Vagina (tissue), 2 donors: ENCODE results near the gene EVA1A.

ENCODE experiments used
- POLR2A ChIP-seq, 2 donors: fragments of 450-650 bp; IDR thresholded peaks; one replicate each; pipeline ENCODE4 v1.6.1; 2017; ENCODE audit warnings: antibody characterized with exemption in 2 of 2, mild to moderate bottlenecking in 2 of 2, moderate library complexity in 2 of 2
- POLR2AphosphoS5 ChIP-seq, 2 donors: sonication (generic); formaldehyde crosslinking; IDR thresholded peaks; one replicate each; pipeline ENCODE4 v1.9.0; 2017; ENCODE audit warnings: antibody characterized with exemption in 2 of 2, mild to moderate bottlenecking in 2 of 2, low read depth in 1 of 2; ENCODE audit not compliant: insufficient read depth in 1 of 2
- TF ChIP-seq, protein P1 (sequence below), 3 experiments: fragments of 450-650 bp in 2 of 3; fragments of 200-600 bp in 1 of 3; sonication (generic) in 1 of 3; IDR thresholded peaks; one replicate each; pipeline ENCODE4 v1.5.1; 2017 to 2019; ENCODE audit warnings: antibody characterized with exemption in 3 of 3, mild to moderate bottlenecking in 2 of 3, moderate library complexity in 2 of 3

DNA sequence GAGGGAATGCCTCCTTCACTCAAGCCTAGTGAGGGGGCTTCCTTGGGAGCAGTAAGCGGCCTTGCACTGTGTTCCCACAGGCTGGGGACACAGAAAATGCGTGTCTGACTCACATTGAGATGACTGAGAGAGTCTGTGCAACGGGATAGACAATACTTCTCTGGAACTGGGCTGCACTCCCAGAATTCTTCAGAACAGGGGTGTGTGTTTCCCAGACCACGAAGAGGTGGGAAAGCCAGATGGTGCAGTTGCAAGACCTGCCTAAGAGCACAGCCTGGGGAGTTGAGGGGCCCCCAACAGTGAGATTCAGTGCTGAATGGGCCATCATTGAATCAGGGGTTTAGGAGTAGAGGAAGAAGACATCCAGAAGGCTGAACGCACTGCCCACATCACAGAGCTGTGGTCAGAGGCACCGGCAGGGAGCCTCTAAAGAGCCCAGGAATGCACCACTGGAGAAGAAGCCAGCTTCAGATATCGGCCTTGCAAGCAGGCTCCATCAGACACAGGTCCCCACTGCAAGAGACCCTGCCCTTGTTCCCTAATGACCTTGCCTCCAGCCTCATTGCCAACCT lies 49.3 kb upstream of the EVA1A start:
- TF ChIP-seq, protein P1, sequence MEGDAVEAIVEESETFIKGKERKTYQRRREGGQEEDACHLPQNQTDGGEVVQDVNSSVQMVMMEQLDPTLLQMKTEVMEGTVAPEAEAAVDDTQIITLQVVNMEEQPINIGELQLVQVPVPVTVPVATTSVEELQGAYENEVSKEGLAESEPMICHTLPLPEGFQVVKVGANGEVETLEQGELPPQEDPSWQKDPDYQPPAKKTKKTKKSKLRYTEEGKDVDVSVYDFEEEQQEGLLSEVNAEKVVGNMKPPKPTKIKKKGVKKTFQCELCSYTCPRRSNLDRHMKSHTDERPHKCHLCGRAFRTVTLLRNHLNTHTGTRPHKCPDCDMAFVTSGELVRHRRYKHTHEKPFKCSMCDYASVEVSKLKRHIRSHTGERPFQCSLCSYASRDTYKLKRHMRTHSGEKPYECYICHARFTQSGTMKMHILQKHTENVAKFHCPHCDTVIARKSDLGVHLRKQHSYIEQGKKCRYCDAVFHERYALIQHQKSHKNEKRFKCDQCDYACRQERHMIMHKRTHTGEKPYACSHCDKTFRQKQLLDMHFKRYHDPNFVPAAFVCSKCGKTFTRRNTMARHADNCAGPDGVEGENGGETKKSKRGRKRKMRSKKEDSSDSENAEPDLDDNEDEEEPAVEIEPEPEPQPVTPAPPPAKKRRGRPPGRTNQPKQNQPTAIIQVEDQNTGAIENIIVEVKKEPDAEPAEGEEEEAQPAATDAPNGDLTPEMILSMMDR (IDR thresholded peaks at IDR 0.05): no peak
- TF ChIP-seq POLR2AphosphoS5 (IDR thresholded peaks at IDR 0.05; ENCODE audit: insufficient read depth in 1 of 2, low read depth in 1 of 2): no peak
- no peak for TF ChIP-seq POLR2A (IDR thresholded peaks at IDR 0.05)
